Transverse colon (tissue), 4 donors: ENCODE measurements around the gene PAQR7. TPM values are rescaled to one million over a fixed set of nuclear protein-coding genes. Genes with fewer than 3 reads are reported as not detected.

Source experiments
- DNase-seq: peaks from one replicate; pipeline ENCODE4 v3.0.0-alpha.2; 2019
- H3K27ac ChIP-seq, 4 donors: fragments of 200-600 bp; sonication (generic); 2 replicates each; pipeline ENCODE4 v1.5.1; 2016 to 2018; ENCODE audit warnings: inconsistent platforms in 4 of 4
- H3K27me3 ChIP-seq: fragments of 200-600 bp; sonication (generic); 2 replicates; pipeline ENCODE4 v1.5.1; 2017; ENCODE audit warnings: inconsistent platforms
- H3K36me3 ChIP-seq, 4 donors: fragments of 200-600 bp; sonication (generic); 2 replicates each; pipeline ENCODE4 v1.5.1; 2017 to 2019; ENCODE audit warnings: inconsistent platforms in 4 of 4
- H3K4me1 ChIP-seq, 4 donors: fragments of 200-600 bp; sonication (generic); 2 replicates each; pipeline ENCODE4 v1.5.1; 2017 to 2020; ENCODE audit warnings: inconsistent platforms in 4 of 4
- H3K4me3 ChIP-seq, 4 donors: fragments of 200-600 bp; sonication (generic); 1 replicate in 1 of 4; 2 replicates in 3 of 4; pipeline versions ENCODE4 v1.5.1 to v1.6.1; 2017 to 2019; ENCODE audit warnings: inconsistent platforms in 4 of 4
- H3K9me3 ChIP-seq, 2 donors: fragments of 200-600 bp; sonication (generic); 2 replicates each; pipeline ENCODE4 v1.5.1; 2017 to 2019; ENCODE audit warnings: inconsistent platforms in 2 of 2
- CTCF ChIP-seq, 5 experiments: fragments of 200-600 bp in 3 of 5; fragments of 450-650 bp in 2 of 5; sonication (generic) in 3 of 5; IDR thresholded peaks; 1 replicate in 2 of 5; 2 replicates in 3 of 5; pipeline ENCODE4 v1.5.1; 2016 to 2017; ENCODE audit warnings: antibody characterized with exemption in 5 of 5, inconsistent platforms in 3 of 5, mild to moderate bottlenecking in 2 of 5, moderate library complexity in 1 of 5
- EP300 ChIP-seq: sonication (generic); formaldehyde crosslinking; IDR thresholded peaks from one replicate; pipeline ENCODE4 v1.6.1; 2017; ENCODE audit warnings: antibody characterized with exemption, low read depth
- POLR2A ChIP-seq: fragments of 450-650 bp; IDR thresholded peaks from one replicate; pipeline ENCODE4 v1.6.1; 2016; ENCODE audit warnings: antibody characterized with exemption, mild to moderate bottlenecking, moderate library complexity
- POLR2AphosphoS5 ChIP-seq, 3 donors: sonication (generic); formaldehyde crosslinking; IDR thresholded peaks; one replicate each; pipeline ENCODE4 v1.6.1; 2016; ENCODE audit warnings: antibody characterized with exemption in 3 of 3
- WGBS, 2 donors: methylation state at CpG; one replicate each; pipeline ENCODE4 v1.1.5; 2018; ENCODE audit warnings: low coverage in 1 of 2; 5-methylcytosine and 5-hydroxymethylcytosine counted together
- in situ Hi-C, 4 donors: fragments of 200-750 bp; cut with MboI; loops; one replicate each; pipeline versions ENCODE4 v1.15.0 to v1.15.1; 2017; ENCODE audit warnings: low sequenced_read_pairs in 3 of 4, low pct_ligation_motif_present in 1 of 4, low pct_unique_long_range_greater_than_20kb in 1 of 4
- intact Hi-C: fragments of 100-400 bp; cut with DNase I; formaldehyde crosslinking; loops from one replicate; pipeline ENCODE4 v1.15.1; 2023; ENCODE audit warnings: low total_unique reads
- total RNA-seq, 4 donors: library from RNA; depleted of rRNA; stranded (reverse); fragments of >200 nt; gene quantifications; one replicate each; pipeline ENCODE4 v1.1.0, GENCODE V29; 2016

The PAQR7 gene
- total RNA-seq, 4 donors from 2014 or later: 2.0 to 2.4 (median 2.4) TPM; not detected in 1

- no peak overlapping the region for H3K27ac ChIP-seq
- intact Hi-C loops: loop anchor here (5.0 kb wide), 1 partner anchor 1036 kb away; no protein-coding TSS in a partner anchor
- H3K27me3 ChIP-seq: no peaks in the 10 kb centered on the region
- H3K9me3 ChIP-seq: no peaks in the 10 kb centered on the region
- 37 to 58% methylated on average over 3 to 5 of the region's 5 CpGs for WGBS, 2 donors
- no peak overlapping the region for H3K4me3 ChIP-seq
- TF ChIP-seq POLR2A (no peak), CTCF (IDR thresholded peaks at IDR 0.05) (no peak), EP300 (no peak), POLR2AphosphoS5 (IDR thresholded peaks at IDR 0.05) (no peak)
- peaks cover 0 to 73% (median 37%) of the 10 kb centered on the region in 4 donors for H3K36me3 ChIP-seq
- no peaks in the 10 kb centered on the region for H3K4me1 ChIP-seq
- no peak for DNase-seq
- in situ Hi-C loops: no loop called here
Observed at GRCh38 chr1:25831569-25832196, 43.8 kb downstream of the PAQR7 start.

GRCh38 chr1:25829046-25829445, 46.5 kb downstream of the PAQR7 start:
- Histone ChIP-seq H3K9me3 (no peaks in the 10 kb centered on the region), H3K36me3 (peaks cover 0 to 79% (median 38%) of the 10 kb centered on the region in 4 donors), H3K27me3 (no peaks in the 10 kb centered on the region), H3K27ac (no peak overlapping the region), H3K4me3 (no peak overlapping the region), H3K4me1 (no peaks in the 10 kb centered on the region)
- intact Hi-C loops (no loop called here), in situ Hi-C loops (no loop called here)
- 96% methylated on average over 1 of the region's 1 CpG; no CpG with 5 or more reads in 1 of the 2 donors for WGBS, 2 donors
- no peak for DNase-seq
- no peak for TF ChIP-seq EP300
- no peak for TF ChIP-seq POLR2A
- no peak for TF ChIP-seq POLR2AphosphoS5 (IDR thresholded peaks at IDR 0.05)
- TF ChIP-seq CTCF (IDR thresholded peaks at IDR 0.05): no peak

GRCh38 chr1:25828491-25828890, 47.0 kb downstream of the PAQR7 start:
- Histone ChIP-seq H3K27me3 (no peaks in the 10 kb centered on the region), H3K9me3 (no peaks in the 10 kb centered on the region), H3K4me3 (no peak overlapping the region), H3K4me1 (no peaks in the 10 kb centered on the region), H3K36me3 (peaks cover 0 to 74% (median 37%) of the 10 kb centered on the region in 4 donors), H3K27ac (no peak overlapping the region)
- no peak for DNase-seq
- intact Hi-C loops: no loop called here
- WGBS, 2 donors: 60% methylated on average over 3 of the region's 3 CpGs; no CpG with 5 or more reads in 1 of the 2 donors
- no peak for TF ChIP-seq CTCF (IDR thresholded peaks at IDR 0.05)
- TF ChIP-seq POLR2AphosphoS5 (IDR thresholded peaks at IDR 0.05): no peak
- no peak for TF ChIP-seq POLR2A
- TF ChIP-seq EP300: no peak
- in situ Hi-C loops: no loop called here

- Histone ChIP-seq H3K4me1 (peaks cover 3 to 5% (median 4%) of the 10 kb centered on the region in 4 donors), H3K27me3 (no peaks in the 10 kb centered on the region), H3K9me3 (no peaks in the 10 kb centered on the region), H3K27ac (no peak overlapping the region), H3K36me3 (peaks cover 0 to 55% (median 29%) of the 10 kb centered on the region in 4 donors), H3K4me3 (no peak overlapping the region)
- WGBS, 2 donors: 97 to 100% methylated on average over 1 to 10 of the region's 10 CpGs
- in situ Hi-C loops: no loop called here
- DNase-seq: no peak
- intact Hi-C loops: no loop called here
- TF ChIP-seq EP300 (no peak), POLR2A (no peak), CTCF (IDR thresholded peaks at IDR 0.05) (no peak), POLR2AphosphoS5 (IDR thresholded peaks at IDR 0.05) (no peak)
Observed at GRCh38 chr1:25826571-25826970, 48.9 kb downstream of the PAQR7 start.
